NCI-H69 (cell line): ENCODE results near the gene DGAT2.

ENCODE experiments used
- DNase-seq: peaks from one replicate; lab custom pipeline; 2025; lab: John Stamatoyannopoulos, UW

DGAT2 gene

GRCh38 chr11:75780888-75781287 lies 12.3 kb downstream of the DGAT2 start:
- DNase-seq: no peak

GRCh38 chr11:75781296-75781695 lies 12.7 kb downstream of the DGAT2 start:
- no peak for DNase-seq

- DNase-seq: no peak
Measured at GRCh38 chr11:75781831-75782230, 13.3 kb downstream of the DGAT2 start.

GRCh38 chr11:75782540-75783263 lies 14.1 kb downstream of the DGAT2 start:
- no peak for DNase-seq

GRCh38 chr11:75783416-75784084 lies 15.0 kb downstream of the DGAT2 start:
- no peak for DNase-seq

GRCh38 chr11:75784085-75784478 lies 15.5 kb downstream of the DGAT2 start:
- no peak for DNase-seq

- no peak for DNase-seq
Measured at GRCh38 chr11:75784506-75784905, 15.9 kb downstream of the DGAT2 start.

- no peak for DNase-seq
Measured at GRCh38 chr11:75785187-75785586, 16.6 kb downstream of the DGAT2 start.

- DNase-seq: no peak
Measured at GRCh38 chr11:75786101-75786736, 17.6 kb downstream of the DGAT2 start.

- no peak for DNase-seq
Measured at GRCh38 chr11:75789521-75789920, 20.9 kb downstream of the DGAT2 start.

GRCh38 chr11:75790986-75791385 lies 22.4 kb downstream of the DGAT2 start:
- DNase-seq: peak; percentile 52

- peak; percentile 45 for DNase-seq
Measured at GRCh38 chr11:75792127-75792731, 23.7 kb downstream of the DGAT2 start.

GRCh38 chr11:75792997-75793800 lies 24.6 kb downstream of the DGAT2 start:
- DNase-seq: no peak

GRCh38 chr11:75793966-75794365 lies 25.4 kb downstream of the DGAT2 start:
- DNase-seq: no peak

GRCh38 chr11:75795276-75796090 lies 26.9 kb downstream of the DGAT2 start:
- DNase-seq: no peak

GRCh38 chr11:75796091-75796435 lies 27.5 kb downstream of the DGAT2 start:
- DNase-seq: no peak

- no peak for DNase-seq
Measured at GRCh38 chr11:75797116-75797515, 28.5 kb downstream of the DGAT2 start.

GRCh38 chr11:75797792-75798191 lies 29.2 kb downstream of the DGAT2 start:
- DNase-seq: no peak

GRCh38 chr11:75800136-75800675 lies 31.6 kb downstream of the DGAT2 start:
- DNase-seq: no peak

- no peak for DNase-seq
Measured at GRCh38 chr11:75800728-75801361, 32.3 kb downstream of the DGAT2 start.
